GM18519 (cell line): ENCODE measurements around the gene FARP1.

ENCODE experiments used
- ATAC-seq: cut with Tn5 transposase; IDR thresholded peaks from one replicate; pipeline ENCODE4 v1.9.1; 2021; ENCODE audit warnings: mild to moderate bottlenecking, moderate library complexity; ENCODE audit not compliant: unreplicated experiment, low FRiP score

Gene FARP1

GRCh38 chr13:98320561-98321105 is 177.7 kb downstream of the FARP1 start:
- ATAC-seq: no peak

GRCh38 chr13:98321395-98321794 is 178.5 kb downstream of the FARP1 start:
- no peak for ATAC-seq

- no peak for ATAC-seq
These were observed 179.3 kb downstream of the FARP1 start for GRCh38 chr13:98322091-98322718.

- ATAC-seq: no peak
These were observed 181.2 kb downstream of the FARP1 start for GRCh38 chr13:98324105-98324504.

- no peak for ATAC-seq
These were observed 182.8 kb downstream of the FARP1 start for GRCh38 chr13:98325724-98326123.

GRCh38 chr13:98326291-98326690 is 183.4 kb downstream of the FARP1 start:
- ATAC-seq: no peak

- no peak for ATAC-seq
These were observed 184.7 kb downstream of the FARP1 start for GRCh38 chr13:98327371-98328270.

GRCh38 chr13:98328511-98328910 is 185.6 kb downstream of the FARP1 start:
- no peak for ATAC-seq

GRCh38 chr13:98332222-98332621 is 189.3 kb downstream of the FARP1 start:
- no peak for ATAC-seq

GRCh38 chr13:98332691-98333090 is 189.8 kb downstream of the FARP1 start:
- ATAC-seq: no peak

- ATAC-seq: no peak
These were observed 190.6 kb downstream of the FARP1 start for GRCh38 chr13:98333486-98333885.

- no peak for ATAC-seq
These were observed 191.8 kb downstream of the FARP1 start for GRCh38 chr13:98334620-98335205.

GRCh38 chr13:98335721-98336120 is 192.8 kb downstream of the FARP1 start:
- ATAC-seq: no peak

- no peak for ATAC-seq
These were observed 195.4 kb downstream of the FARP1 start for GRCh38 chr13:98338310-98338709.

- ATAC-seq: no peak
These were observed 197.0 kb downstream of the FARP1 start for GRCh38 chr13:98339684-98340425.

GRCh38 chr13:98342953-98343352 is 200.1 kb downstream of the FARP1 start:
- no peak for ATAC-seq

GRCh38 chr13:98343461-98343860 is 200.6 kb downstream of the FARP1 start:
- no peak for ATAC-seq

- ATAC-seq: no peak
These were observed 201.5 kb downstream of the FARP1 start for GRCh38 chr13:98344392-98344791.

GRCh38 chr13:98345107-98345935 is 202.4 kb downstream of the FARP1 start:
- ATAC-seq: no peak
